B cell (primary cell): Measurements from ENCODE around the gene GRK5. TPM values are rescaled to one million over a fixed set of nuclear protein-coding genes. Genes with fewer than 3 reads are reported as not detected.

Source experiments
- ATAC-seq: fragments of 200-7000 bp; cut with Tn5 transposase; one replicate; pipeline ENCODE4 v1.10.0; 2021; ENCODE audit warnings: low read depth, mild to moderate bottlenecking, moderate number of reproducible peaks, moderate library complexity
- CTCF ChIA-PET: fragments of 350-600 bp; sonication (Branson Sonifier 250); formaldehyde crosslinking; loops from one replicate; lab custom pipeline; 2021; ENCODE audit warnings: antibody characterized with exemption, inconsistent platforms; lab: Charles Lee
- POLR2A ChIA-PET: fragments of 350-600 bp; sonication (Branson Sonifier 250); formaldehyde crosslinking; loops from one replicate; lab custom pipeline; 2021; ENCODE audit warnings: antibody characterized with exemption; lab: Charles Lee
- DNase-seq: peaks from one replicate; pipeline ENCODE4 v3.0.0; 2013
- H2AFZ ChIP-seq: 2 replicates; pipeline ENCODE4 v1.6.1; 2012; ENCODE audit warnings: mild to moderate bottlenecking, low read depth, low read length; ENCODE audit not compliant: insufficient read depth, poor library complexity, severe bottlenecking
- H3K27ac ChIP-seq, 2 donors: 1 replicate in 1 of 2; 2 replicates in 1 of 2; pipeline ENCODE4 v1.5.1; 2012 to 2013; ENCODE audit warnings: low read length in 2 of 2, mild to moderate bottlenecking in 2 of 2, moderate library complexity in 1 of 2
- H3K27me3 ChIP-seq, 4 experiments: fragments of 200-600 bp in 1 of 4; sonication (generic) in 1 of 4; replicated peaks in 1 of 4; 1 replicate in 2 of 4; 2 replicates in 2 of 4; pipeline versions ENCODE4 v1.6.1 to v1.7.0; 2013 to 2016; ENCODE audit warnings: low read length in 3 of 4, mild to moderate bottlenecking in 2 of 4, mixed read lengths in 1 of 4, moderate library complexity in 1 of 4; ENCODE audit not compliant: insufficient read depth in 4 of 4, control insufficient read depth in 3 of 4; ENCODE audit errors: control extremely low read depth in 1 of 4
- H3K36me3 ChIP-seq, 2 experiments: replicated peaks in 1 of 2; 1 replicate in 1 of 2; 2 replicates in 1 of 2; pipeline versions ENCODE4 v1.6.1 to v1.7.1; 2013; ENCODE audit warnings: low read length in 1 of 2; ENCODE audit not compliant: insufficient read depth in 2 of 2, control insufficient read depth in 1 of 2; ENCODE audit errors: control extremely low read depth in 1 of 2, extremely low read depth in 1 of 2
- H3K4me1 ChIP-seq, 2 donors: fragments of 200-600 bp in 1 of 2; sonication (generic) in 1 of 2; 1 replicate in 1 of 2; 2 replicates in 1 of 2; pipeline versions ENCODE4 v1.5.1 to v1.6.1; 2013 to 2017; ENCODE audit warnings: low read length in 2 of 2; ENCODE audit not compliant: control insufficient read depth in 2 of 2, insufficient read depth in 2 of 2
- H3K4me2 ChIP-seq: replicated peaks from 2 replicates; pipeline ENCODE3; 2012; ENCODE audit warnings: mild to moderate bottlenecking, low read depth, low read length; ENCODE audit not compliant: poor library complexity, severe bottlenecking
- H3K4me3 ChIP-seq, 5 experiments: fragments of 200-600 bp in 1 of 5; sonication (generic) in 1 of 5; 1 replicate in 3 of 5; 2 replicates in 2 of 5; pipeline versions ENCODE4 v1.5.1 to v1.7.0; 2011 to 2016; ENCODE audit warnings: low read length in 4 of 5, mild to moderate bottlenecking in 4 of 5, low read depth in 2 of 5, control low read depth in 1 of 5, moderate library complexity in 1 of 5; ENCODE audit not compliant: insufficient read depth in 1 of 5; ENCODE audit errors: control extremely low read depth in 1 of 5, extremely low read depth in 1 of 5
- H3K79me2 ChIP-seq: fragments of 200-600 bp; sonication (generic); one replicate; pipeline ENCODE4 v1.6.0; 2016; ENCODE audit warnings: low read length; ENCODE audit not compliant: control insufficient read depth, insufficient read depth
- H3K9ac ChIP-seq: fragments of 200-600 bp; sonication (generic); 2 replicates; pipeline ENCODE4 v1.6.1; 2017; ENCODE audit warnings: mild to moderate bottlenecking, low read length, moderate library complexity
- H3K9me3 ChIP-seq, 3 donors: one replicate each; pipeline versions ENCODE4 v1.6.1 to v1.7.1; 2013; ENCODE audit warnings: low read length in 2 of 3; ENCODE audit not compliant: control insufficient read depth in 2 of 3, insufficient read depth in 1 of 3; ENCODE audit errors: control extremely low read depth in 1 of 3
- H4K20me1 ChIP-seq: 2 replicates; pipeline ENCODE4 v1.6.0; 2012; ENCODE audit warnings: mild to moderate bottlenecking, low read length; ENCODE audit not compliant: insufficient read depth, control insufficient read depth, poor library complexity, severe bottlenecking
- H3K27ac Mint-ChIP-seq: one replicate; pipeline ENCODE4 v1.8.0; 2021; ENCODE audit warnings: mixed read lengths
- H3K27me3 Mint-ChIP-seq: one replicate; pipeline ENCODE4 v1.8.0; 2021; ENCODE audit warnings: mixed read lengths
- H3K4me1 Mint-ChIP-seq: one replicate; pipeline ENCODE4 v1.8.0; 2021; ENCODE audit warnings: mixed read lengths
- H3K4me3 Mint-ChIP-seq: one replicate; pipeline ENCODE4 v1.8.0; 2021; ENCODE audit warnings: mixed read lengths
- H3K9me3 Mint-ChIP-seq: one replicate; pipeline ENCODE4 v1.8.0; 2022; ENCODE audit warnings: mixed read lengths; ENCODE audit not compliant: insufficient read depth
- CTCF ChIP-seq: fragments of 200-600 bp; IDR thresholded peaks from one replicate; pipeline ENCODE4 v1.8.0; 2022; ENCODE audit warnings: antibody characterized with exemption, mild to moderate bottlenecking
- EZH2 ChIP-seq: IDR thresholded peaks from 2 replicates; pipeline ENCODE4 v1.6.1; 2012; ENCODE audit warnings: borderline replicate concordance, low read depth, mild to moderate bottlenecking, moderate library complexity, low read length; ENCODE audit not compliant: insufficient read depth, poor library complexity, severe bottlenecking
- WGBS: methylation state at CpG from one replicate; pipeline ENCODE4 v1.1.5; 2013; ENCODE audit warnings: missing lambda C conversion rate; ENCODE audit not compliant: insufficient coverage; 5-methylcytosine and 5-hydroxymethylcytosine counted together
- intact Hi-C: fragments of 100-400 bp; cut with micrococcal nuclease; formaldehyde crosslinking; loops from one replicate; pipeline ENCODE4 v1.10.0; 2022
- polyA plus RNA-seq: library from polyadenylated mRNA; depleted of rRNA; stranded (reverse); fragments of >200 nt; gene quantifications from 2 replicates; pipeline ENCODE4 v1.2.3, GENCODE V29; 2012
- total RNA-seq, 2 donors: library from RNA; stranded (reverse); fragments of 120-200 nt in 1 of 2; gene quantifications; 1 replicate in 1 of 2; 2 replicates in 1 of 2; pipeline versions ENCODE4 v1.2.3 to v1.2.4, GENCODE V29; 2013 to 2022

Gene GRK5
- total and polyA plus RNA-seq, 2 donors (not counting 1 experiment from before 2014, with no cell fraction given): 21.9 to 54.8 TPM

DNA sequence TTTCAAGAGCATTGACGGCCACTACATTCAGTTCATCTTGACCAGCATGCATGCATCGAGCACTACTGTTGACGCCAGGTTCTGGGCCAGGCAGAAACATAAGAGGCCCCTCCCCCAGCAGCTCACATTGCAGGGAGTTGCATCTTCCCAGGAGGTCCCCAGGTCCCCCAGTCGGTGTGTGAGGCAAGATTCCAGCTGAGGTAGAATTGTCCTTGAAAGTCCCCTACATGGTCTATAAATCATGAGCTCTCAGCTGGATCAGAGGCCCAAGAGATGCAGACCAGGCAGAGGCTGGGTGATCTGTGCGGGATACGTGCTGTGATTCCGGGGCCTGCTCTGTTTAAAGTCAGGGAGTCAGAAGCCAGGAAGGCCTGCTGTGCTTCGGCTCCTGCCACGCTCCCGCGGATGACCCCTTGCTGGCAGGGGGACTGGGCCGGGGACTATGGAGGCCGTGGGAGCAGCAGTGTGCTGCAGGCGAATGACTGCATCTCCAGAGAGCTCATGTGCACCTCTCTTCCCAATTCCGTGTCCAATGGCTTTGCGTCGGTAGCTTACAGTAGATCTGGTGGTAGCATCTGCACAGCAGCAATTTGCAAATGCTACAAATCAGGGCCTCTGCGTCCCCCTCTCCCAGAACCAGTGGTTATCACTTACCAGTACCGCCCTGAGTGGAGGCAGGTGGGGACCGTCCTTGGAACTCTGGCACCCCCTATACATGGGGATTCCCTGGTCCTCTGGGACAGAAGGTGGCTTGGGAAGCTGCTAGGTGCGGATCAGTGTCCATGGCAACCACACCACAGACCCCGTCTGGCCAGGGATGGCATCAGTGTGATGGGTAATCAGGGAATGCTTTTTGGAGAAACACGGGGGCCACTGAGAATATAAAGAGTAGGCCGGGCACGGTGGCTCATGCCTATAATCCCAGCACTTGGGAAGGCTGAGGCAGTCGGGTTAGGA is 241.5 kb downstream of the GRK5 start:
- peaks cover 13% of the 10 kb centered on the region for H4K20me1 ChIP-seq
- H3K4me1 ChIP-seq: peaks cover 10 to 19% of the 10 kb centered on the region in 2 donors
- DNase-seq (no peak), ATAC-seq (no peak)
- Mint-ChIP-seq H3K27me3 (no peaks in the 10 kb centered on the region), H3K9me3 (no peaks in the 10 kb centered on the region), H3K4me3 (no peak overlapping the region), H3K27ac (peak overlapping the region; percentile 59), H3K4me1 (peaks cover 20% of the 10 kb centered on the region)
- peaks cover 0 to 44% of the 10 kb centered on the region in 2 experiments for H3K36me3 ChIP-seq
- H2AFZ ChIP-seq: no peak overlapping the region
- H3K4me2 ChIP-seq: peak overlapping the region; percentile 54
- H3K79me2 ChIP-seq: peaks cover 7% of the 10 kb centered on the region
- 96% methylated on average over 22 of the region's 26 CpGs for WGBS
- H3K9me3 ChIP-seq: no peaks in the 10 kb centered on the region
- intact Hi-C loops: loop anchor here (1.0 kb wide), 1 partner anchor 40 kb away; no protein-coding TSS in a partner anchor
- no peak overlapping the region for H3K9ac ChIP-seq
- H3K4me3 ChIP-seq: no peak overlapping the region
- H3K27ac ChIP-seq: no peak overlapping the region
- ChIA-PET POLR2A (interaction anchor here (1.4 kb wide), 1 partner anchor 29 kb away, joined by 4 read pairs; no protein-coding TSS in a partner anchor), CTCF (interaction anchor here (0.7 to 1.7 kb wide), 9 partner anchors 32 to 251 kb away, joined by 3 to 10 read pairs (median 3); partner anchors contain the start of gene GRK5)
- no peaks in the 10 kb centered on the region for H3K27me3 ChIP-seq
- TF ChIP-seq EZH2 (no peak), CTCF (no peak)
